Raji (cell line): ENCODE data around the gene AQP2.

Source experiments
- POLR2A ChIP-seq: IDR thresholded peaks from 2 replicates; pipeline ENCODE4 v1.6.1; 2011; ENCODE audit warnings: low read depth, low read length, control low read depth; ENCODE audit not compliant: insufficient read depth

The AQP2 gene

GRCh38 chr12:49944718-49945117 lies 5.8 kb upstream of the AQP2 start:
- no peak for TF ChIP-seq POLR2A

DNA sequence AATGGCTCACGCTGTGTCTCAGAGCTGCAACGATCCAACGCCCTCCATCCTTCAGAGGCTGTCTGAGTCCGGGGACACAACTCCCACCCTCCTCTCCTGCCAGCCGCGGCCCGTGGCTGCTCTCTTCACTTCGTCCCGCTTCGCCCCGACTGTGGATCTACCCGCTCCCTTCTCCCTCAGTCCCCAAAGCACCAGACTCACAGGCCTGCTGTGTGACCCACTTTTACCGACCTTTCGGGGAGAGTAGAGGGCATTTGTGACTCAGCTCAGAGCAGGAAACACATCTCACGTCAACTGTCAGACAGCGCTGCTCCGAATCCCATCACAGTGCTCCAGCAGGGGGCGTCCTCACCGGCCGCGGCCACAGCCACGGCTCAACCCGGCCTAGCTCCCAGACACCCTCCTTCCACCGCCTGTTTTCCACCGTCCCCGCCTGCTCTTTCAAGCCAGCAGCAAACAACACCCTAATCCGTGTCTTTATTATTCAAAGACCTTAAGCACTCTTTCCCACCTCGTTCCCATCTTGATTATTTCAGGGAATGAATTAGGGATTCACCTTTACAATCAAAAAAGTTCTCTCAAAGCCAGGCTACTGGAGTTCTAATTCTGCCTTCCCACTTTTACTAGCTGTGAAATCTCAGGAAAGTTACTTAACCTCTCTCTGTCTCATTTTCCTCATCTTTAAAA lies 5.0 kb upstream of the AQP2 start:
- TF ChIP-seq POLR2A = no peak

DNA sequence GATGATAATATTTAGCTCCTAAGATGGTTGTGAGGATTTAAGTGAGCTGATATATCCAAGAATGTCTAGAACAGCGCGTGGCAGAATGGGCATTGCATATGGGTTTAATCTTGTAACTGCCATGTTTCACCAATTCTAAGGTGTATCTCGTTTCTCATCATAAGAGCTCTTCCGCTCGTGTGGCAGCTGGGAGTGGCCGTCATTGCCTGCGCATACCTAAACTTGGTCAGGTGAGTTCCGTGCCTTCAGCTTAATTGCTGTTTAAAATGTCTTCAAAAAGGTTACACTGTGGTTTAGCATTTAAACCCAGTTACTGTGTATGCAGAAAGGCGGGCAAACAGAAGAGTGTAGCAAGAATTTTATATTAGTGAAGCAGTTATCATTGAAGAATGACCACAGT lies 4.5 kb upstream of the AQP2 start:
- no peak for TF ChIP-seq POLR2A

DNA sequence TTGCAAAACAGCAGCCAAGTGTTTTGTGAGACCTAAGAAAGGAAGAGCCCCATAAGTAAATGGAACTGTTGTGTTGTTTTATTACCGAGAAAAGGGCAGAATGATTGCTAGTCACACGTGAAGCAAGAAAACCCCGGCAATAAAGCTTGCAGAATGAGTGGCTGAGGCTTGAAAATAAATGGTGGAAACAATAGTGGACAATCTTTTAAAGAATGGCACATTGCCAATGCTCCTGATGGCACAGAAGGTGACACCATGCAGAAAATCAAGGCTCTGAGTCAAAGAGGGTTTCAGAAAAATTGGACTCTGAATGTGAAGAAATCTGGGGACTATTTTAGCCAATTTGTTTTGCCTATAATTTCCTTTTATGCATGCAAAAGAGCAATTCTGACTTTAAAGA lies 4.0 kb upstream of the AQP2 start:
- TF ChIP-seq POLR2A = no peak

DNA sequence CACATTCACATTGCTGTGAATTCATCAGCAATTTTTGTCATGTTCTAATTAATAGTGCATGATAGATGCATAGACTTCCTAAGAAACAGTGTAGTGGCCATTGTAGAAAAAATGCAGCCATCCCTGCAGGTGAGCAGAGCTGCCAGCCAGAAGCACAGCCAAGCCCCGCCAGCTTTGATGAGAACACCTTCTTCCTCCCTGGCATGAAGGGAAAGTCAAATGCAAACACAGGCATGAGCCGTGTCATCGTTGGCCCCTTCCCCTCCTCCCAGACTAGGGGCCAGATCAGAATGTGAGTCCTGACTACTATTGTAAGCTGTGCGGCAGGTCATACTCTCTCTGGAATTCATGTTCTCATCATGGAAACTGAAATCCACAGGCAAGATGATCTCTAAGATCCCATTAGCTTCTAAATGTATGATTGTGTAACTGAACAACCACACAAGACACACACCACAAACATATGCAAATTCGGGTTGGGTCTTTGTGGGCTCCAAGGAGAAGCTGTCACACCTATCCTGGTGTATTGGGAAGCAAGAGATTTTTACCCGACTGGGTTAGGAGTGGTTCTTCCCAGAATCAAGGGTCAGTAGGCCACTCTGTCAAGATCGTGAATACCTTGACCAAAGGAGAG lies 2.8 kb upstream of the AQP2 start:
- TF ChIP-seq POLR2A = no peak

GRCh38 chr12:49948866-49949845 lies 1.4 kb upstream of the AQP2 start:
- TF ChIP-seq POLR2A = no peak

- TF ChIP-seq POLR2A = no peak
Measured at GRCh38 chr12:49949866-49950265, 671 bp upstream of the AQP2 start.

GRCh38 chr12:49951411-49952240 lies 1.1 kb downstream of the AQP2 start:
- TF ChIP-seq POLR2A = no peak

GRCh38 chr12:49952391-49953055 lies 2.0 kb downstream of the AQP2 start:
- no peak for TF ChIP-seq POLR2A

DNA sequence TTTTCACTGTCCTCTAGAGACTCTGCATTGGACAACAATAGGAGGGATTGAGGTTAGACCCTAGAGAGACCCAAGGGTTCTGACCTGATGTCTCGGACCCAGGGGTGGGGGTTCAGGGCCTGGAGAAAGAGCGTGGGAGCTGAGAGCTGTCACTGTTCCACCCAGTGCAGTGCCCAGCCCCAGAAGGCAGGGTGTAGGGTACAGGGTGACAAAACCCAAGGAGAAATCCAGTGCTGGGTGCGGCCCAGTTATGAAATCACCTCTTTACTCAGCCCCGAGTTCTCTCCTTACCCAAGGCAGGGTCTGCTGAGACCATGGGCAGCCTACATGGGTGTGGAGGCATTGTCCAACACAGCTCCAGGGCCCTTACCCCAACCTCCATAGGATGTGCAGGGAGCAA lies 2.6 kb downstream of the AQP2 start:
- no peak for TF ChIP-seq POLR2A

DNA sequence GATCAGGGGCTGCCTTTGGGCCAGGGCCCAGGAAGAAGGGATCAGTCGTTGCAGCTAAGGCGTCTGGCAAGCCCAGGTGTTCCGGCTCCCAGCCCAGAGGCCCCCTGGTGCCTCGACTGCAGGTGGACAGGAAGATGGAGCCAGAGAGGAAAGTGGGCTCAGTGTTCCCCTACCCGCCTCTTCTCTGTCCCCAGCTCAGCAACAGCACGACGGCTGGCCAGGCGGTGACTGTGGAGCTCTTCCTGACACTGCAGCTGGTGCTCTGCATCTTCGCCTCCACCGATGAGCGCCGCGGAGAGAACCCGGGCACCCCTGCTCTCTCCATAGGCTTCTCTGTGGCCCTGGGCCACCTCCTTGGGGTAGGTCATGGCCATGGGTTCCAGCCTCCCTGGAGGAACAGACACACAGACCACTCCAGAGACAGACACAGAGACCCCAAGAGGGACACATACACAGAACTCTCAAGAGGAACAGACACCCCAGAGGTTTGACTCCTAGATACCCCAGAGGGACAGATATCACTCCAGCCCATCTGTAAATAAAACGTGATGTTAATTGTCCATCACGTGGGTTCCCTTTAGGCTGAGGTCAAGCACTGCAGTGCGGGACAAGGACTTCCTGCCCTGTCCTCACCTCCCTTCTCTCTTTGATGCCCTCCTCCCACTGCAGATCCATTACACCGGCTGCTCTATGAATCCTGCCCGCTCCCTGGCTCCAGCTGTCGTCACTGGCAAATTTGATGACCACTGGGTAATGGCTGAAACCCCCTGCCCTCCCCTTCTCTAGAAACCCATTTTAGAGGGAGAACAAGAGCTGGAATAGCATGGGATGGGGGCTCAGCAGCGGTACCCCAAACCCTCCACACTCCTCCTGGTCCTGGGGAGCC lies 3.7 kb downstream of the AQP2 start:
- TF ChIP-seq POLR2A = no peak

DNA sequence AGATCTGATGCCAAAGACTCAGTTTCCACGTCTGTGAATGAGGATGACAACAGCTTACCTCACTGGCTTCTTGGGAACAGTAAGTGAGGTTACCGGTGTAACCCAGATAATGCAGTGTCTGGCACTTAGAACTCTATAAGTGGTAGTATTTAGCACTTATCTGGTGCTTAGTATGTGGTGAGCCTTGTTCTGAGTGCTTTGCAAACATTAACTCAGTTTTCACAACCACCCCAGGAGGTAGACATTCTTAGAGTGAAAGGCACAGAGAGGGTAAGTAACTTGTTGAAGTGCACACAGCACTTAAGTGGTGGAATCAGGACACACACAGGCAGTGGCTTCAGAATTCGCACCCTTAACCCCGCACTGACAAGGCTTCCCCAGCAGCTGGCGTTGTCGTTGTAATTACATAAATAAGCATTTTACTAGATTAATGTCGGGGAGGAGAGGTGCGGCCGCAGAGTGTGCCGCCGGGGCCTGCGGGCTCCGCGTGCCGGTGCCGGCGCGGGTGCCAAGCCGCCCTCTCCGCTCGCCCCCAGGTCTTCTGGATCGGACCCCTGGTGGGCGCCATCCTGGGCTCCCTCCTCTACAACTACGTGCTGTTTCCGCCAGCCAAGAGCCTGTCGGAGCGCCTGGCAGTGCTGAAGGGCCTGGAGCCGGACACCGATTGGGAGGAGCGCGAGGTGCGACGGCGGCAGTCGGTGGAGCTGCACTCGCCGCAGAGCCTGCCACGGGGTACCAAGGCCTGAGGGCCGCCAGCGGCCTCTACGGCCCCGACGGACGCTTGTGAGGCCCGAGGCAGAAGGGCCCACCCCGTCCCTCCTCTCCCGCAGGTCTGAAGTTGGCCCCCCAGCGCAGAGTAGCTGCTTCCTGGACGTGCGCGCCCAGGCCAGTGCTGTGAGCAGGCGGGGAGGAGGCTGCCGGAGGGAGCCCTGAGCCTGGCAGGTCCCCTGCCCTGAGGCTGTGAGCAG lies 4.6 kb downstream of the AQP2 start:
- TF ChIP-seq POLR2A = no peak

GRCh38 chr12:49955899-49956662 lies 5.5 kb downstream of the AQP2 start:
- TF ChIP-seq POLR2A = no peak
